ENCODE data around the gene IKBKE.

Gene IKBKE

GRCh38 chr1:206490771-206491405, 20.6 kb downstream of the IKBKE start:
- no peaks in the 10 kb centered on the region for H3K9me3 ChIP-seq
- H3K36me3 ChIP-seq = peaks cover 30% of the 10 kb centered on the region
- peaks cover 65% of the 10 kb centered on the region for H3K4me1 ChIP-seq
- peak overlapping the region; percentile 55 for H3K9ac ChIP-seq
- peaks cover 2% of the 10 kb centered on the region; the same call in 1 of the 2 replicates for H4K20me1 ChIP-seq
- H3K4me2 ChIP-seq = peak overlapping the region; percentile 96
- no peak for TF ChIP-seq Cebpa-rat (IDR thresholded peaks at IDR 0.05)
- H3K27me3 ChIP-seq = no peaks in the 10 kb centered on the region
- H3K27ac ChIP-seq = peak overlapping the region; percentile 77
- H3K4me3 ChIP-seq = peak overlapping the region; percentile 44; the same call in 1 of the 2 replicates

GRCh38 chr1:206491616-206492015, 21.3 kb downstream of the IKBKE start:
- peaks cover 9% of the 10 kb centered on the region; the same call in 1 of the 2 replicates for H4K20me1 ChIP-seq
- H3K27ac ChIP-seq = peak overlapping the region; percentile 77
- H3K9ac ChIP-seq = peak overlapping the region; percentile 55; the same call in 1 of the 2 replicates
- H3K9me3 ChIP-seq = no peaks in the 10 kb centered on the region
- H3K27me3 ChIP-seq = no peaks in the 10 kb centered on the region
- H3K4me1 ChIP-seq = peaks cover 72% of the 10 kb centered on the region
- TF ChIP-seq Cebpa-rat (IDR thresholded peaks at IDR 0.05) = no peak
- H3K4me2 ChIP-seq = peak overlapping the region; percentile 96
- H3K4me3 ChIP-seq = no peak overlapping the region; the same call in 1 of the 2 replicates
- peaks cover 23% of the 10 kb centered on the region for H3K36me3 ChIP-seq

- Histone ChIP-seq H3K4me2 (peak overlapping the region; percentile 96), H3K27me3 (no peaks in the 10 kb centered on the region), H4K20me1 (peaks cover 12% of the 10 kb centered on the region; the same call in 1 of the 2 replicates), H3K9me3 (no peaks in the 10 kb centered on the region), H3K4me3 (no peak overlapping the region), H3K27ac (peak overlapping the region; percentile 77), H3K9ac (peak overlapping the region; percentile 55; the same call in 1 of the 2 replicates), H3K36me3 (peaks cover 18% of the 10 kb centered on the region), H3K4me1 (peaks cover 82% of the 10 kb centered on the region)
- no peak for TF ChIP-seq Cebpa-rat (IDR thresholded peaks at IDR 0.05)
Observed at GRCh38 chr1:206492589-206492988, 22.3 kb downstream of the IKBKE start.

- TF ChIP-seq Cebpa-rat (IDR thresholded peaks at IDR 0.05) = no peak
- H3K36me3 ChIP-seq = peaks cover 11% of the 10 kb centered on the region; the same call in 1 of the 2 replicates
- H3K4me3 ChIP-seq = no peak overlapping the region
- peaks cover 89% of the 10 kb centered on the region for H3K4me1 ChIP-seq
- peaks cover 12% of the 10 kb centered on the region; the same call in 1 of the 2 replicates for H4K20me1 ChIP-seq
- peak overlapping the region; percentile 96 for H3K4me2 ChIP-seq
- H3K27ac ChIP-seq = peak overlapping the region; percentile 77; the same call in 1 of the 2 replicates
- no peak overlapping the region for H3K9ac ChIP-seq
- H3K27me3 ChIP-seq = no peaks in the 10 kb centered on the region
- no peaks in the 10 kb centered on the region for H3K9me3 ChIP-seq
Observed at GRCh38 chr1:206493279-206493678, 23.0 kb downstream of the IKBKE start.

- peak overlapping the region; percentile 96 for H3K4me2 ChIP-seq
- peak overlapping the region; percentile 77; the same call in 1 of the 2 replicates for H3K27ac ChIP-seq
- H3K36me3 ChIP-seq = peaks cover 19% of the 10 kb centered on the region; the same call in 1 of the 2 replicates
- H3K27me3 ChIP-seq = no peaks in the 10 kb centered on the region
- peak overlapping the region; percentile 68; the same call in 1 of the 2 replicates for H3K9ac ChIP-seq
- no peak for TF ChIP-seq Cebpa-rat (IDR thresholded peaks at IDR 0.05)
- peaks cover 91% of the 10 kb centered on the region for H3K4me1 ChIP-seq
- peak overlapping the region; percentile 53; the same call in 1 of the 2 replicates for H3K4me3 ChIP-seq
- H3K9me3 ChIP-seq = no peaks in the 10 kb centered on the region
- peaks cover 12% of the 10 kb centered on the region; the same call in 1 of the 2 replicates for H4K20me1 ChIP-seq
Observed at GRCh38 chr1:206495011-206495461, 24.8 kb downstream of the IKBKE start.

GRCh38 chr1:206495493-206496046, 25.3 kb downstream of the IKBKE start:
- no peak for TF ChIP-seq Cebpa-rat (IDR thresholded peaks at IDR 0.05)
- Histone ChIP-seq H3K4me3 (peak overlapping the region; percentile 53), H3K4me1 (peaks cover 85% of the 10 kb centered on the region), H3K27me3 (no peaks in the 10 kb centered on the region), H3K9me3 (no peaks in the 10 kb centered on the region), H4K20me1 (peaks cover 12% of the 10 kb centered on the region; the same call in 1 of the 2 replicates), H3K27ac (peak overlapping the region; percentile 77), H3K9ac (peak overlapping the region; percentile 68), H3K4me2 (peak overlapping the region; percentile 96), H3K36me3 (peaks cover 19% of the 10 kb centered on the region; the same call in 1 of the 2 replicates)

- Histone ChIP-seq H3K4me2 (peak overlapping the region; percentile 96), H3K4me3 (peak overlapping the region; percentile 53)
Observed at GRCh38 chr1:206496131-206496793, 26.0 kb downstream of the IKBKE start.

GRCh38 chr1:206497363-206497762, 27.1 kb downstream of the IKBKE start:
- Histone ChIP-seq H3K4me2 (peak overlapping the region; percentile 96), H3K9me3 (no peaks in the 10 kb centered on the region), H3K4me1 (peaks cover 81% of the 10 kb centered on the region), H3K27ac (no peak overlapping the region), H3K36me3 (peaks cover 10% of the 10 kb centered on the region; the same call in 1 of the 2 replicates), H3K4me3 (no peak overlapping the region), H3K27me3 (no peaks in the 10 kb centered on the region), H3K9ac (no peak overlapping the region), H4K20me1 (peaks cover 12% of the 10 kb centered on the region; the same call in 1 of the 2 replicates)
- no peak for TF ChIP-seq Cebpa-rat (IDR thresholded peaks at IDR 0.05)

More at GRCh38 chr1:206496131-206496793, 26.0 kb downstream of the IKBKE start:
- peak overlapping the region; percentile 77 for H3K27ac ChIP-seq
- TF ChIP-seq Cebpa-rat (IDR thresholded peaks at IDR 0.05) = no peak
- peaks cover 18% of the 10 kb centered on the region; the same call in 1 of the 2 replicates for H3K36me3 ChIP-seq
- no peaks in the 10 kb centered on the region for H3K27me3 ChIP-seq
- no peaks in the 10 kb centered on the region for H3K9me3 ChIP-seq
- peak overlapping the region; percentile 68 for H3K9ac ChIP-seq
- peaks cover 12% of the 10 kb centered on the region; the same call in 1 of the 2 replicates for H4K20me1 ChIP-seq
- H3K4me1 ChIP-seq = peaks cover 81% of the 10 kb centered on the region

GRCh38 chr1:206497774-206498173, 27.5 kb downstream of the IKBKE start:
- Histone ChIP-seq H3K27ac (no peak overlapping the region), H3K36me3 (peaks cover 10% of the 10 kb centered on the region; the same call in 1 of the 2 replicates), H3K4me1 (peaks cover 81% of the 10 kb centered on the region), H4K20me1 (peaks cover 12% of the 10 kb centered on the region; the same call in 1 of the 2 replicates), H3K4me2 (peak overlapping the region; percentile 96), H3K9me3 (no peaks in the 10 kb centered on the region), H3K4me3 (no peak overlapping the region), H3K9ac (no peak overlapping the region), H3K27me3 (no peaks in the 10 kb centered on the region)
- TF ChIP-seq Cebpa-rat (IDR thresholded peaks at IDR 0.05) = no peak

Data from BLaER1 (cell line).